Activated CD8-positive, alpha-beta T cell treated with anti-CD3 and anti-CD28 coated beads for 36 hours (primary cell): Measurements from ENCODE around the gene ZNF41. TPM values are rescaled to one million over a fixed set of nuclear protein-coding genes. Genes with fewer than 3 reads are reported as not detected.

Experiments used
- ATAC-seq: fragments of 200-7000 bp; cut with Tn5 transposase; one replicate; pipeline ENCODE4 v1.10.0; 2021; ENCODE audit warnings: mild to moderate bottlenecking, moderate library complexity
- CTCF ChIA-PET: fragments of 350-600 bp; sonication (Branson Sonifier 250); formaldehyde crosslinking; loops from one replicate; lab custom pipeline; 2021; ENCODE audit warnings: antibody characterized with exemption; lab: Charles Lee
- POLR2A ChIA-PET: fragments of 350-600 bp; sonication (Branson Sonifier 250); formaldehyde crosslinking; loops from one replicate; lab custom pipeline; 2021; ENCODE audit warnings: antibody characterized with exemption; lab: Charles Lee
- DNase-seq: peaks from one replicate; pipeline ENCODE4 v3.0.0-alpha.2; 2020
- H3K27ac Mint-ChIP-seq: one replicate; pipeline ENCODE4 v1.8.0; 2021; ENCODE audit warnings: mild to moderate bottlenecking, mixed read lengths
- H3K27me3 Mint-ChIP-seq: one replicate; pipeline ENCODE4 v1.8.0; 2021; ENCODE audit warnings: mixed read lengths
- H3K36me3 Mint-ChIP-seq: one replicate; pipeline ENCODE4 v1.8.0; 2021; ENCODE audit warnings: low read depth, mixed read lengths
- H3K4me1 Mint-ChIP-seq: one replicate; pipeline ENCODE4 v1.8.0; 2021; ENCODE audit warnings: low read depth, mixed read lengths
- H3K4me3 Mint-ChIP-seq: one replicate; pipeline ENCODE4 v1.8.0; 2021; ENCODE audit warnings: mild to moderate bottlenecking, moderate library complexity, mixed read lengths
- H3K9me3 Mint-ChIP-seq: one replicate; pipeline ENCODE4 v1.8.0; 2021; ENCODE audit warnings: mixed read lengths
- CTCF ChIP-seq: fragments of 200-600 bp; IDR thresholded peaks from one replicate; pipeline ENCODE4 v1.8.0; 2022; ENCODE audit warnings: antibody characterized with exemption, mild to moderate bottlenecking
- intact Hi-C: fragments of 100-400 bp; cut with micrococcal nuclease; formaldehyde crosslinking; loops from one replicate; pipeline ENCODE4 v1.10.0; 2022
- total RNA-seq, 2 experiments: library from RNA; stranded (reverse); gene quantifications; one replicate each; pipeline ENCODE4 v1.2.3, GENCODE V29; 2021

Gene ZNF41
- total RNA-seq, 2 experiments from 2014 or later: 10.6 TPM

DNA sequence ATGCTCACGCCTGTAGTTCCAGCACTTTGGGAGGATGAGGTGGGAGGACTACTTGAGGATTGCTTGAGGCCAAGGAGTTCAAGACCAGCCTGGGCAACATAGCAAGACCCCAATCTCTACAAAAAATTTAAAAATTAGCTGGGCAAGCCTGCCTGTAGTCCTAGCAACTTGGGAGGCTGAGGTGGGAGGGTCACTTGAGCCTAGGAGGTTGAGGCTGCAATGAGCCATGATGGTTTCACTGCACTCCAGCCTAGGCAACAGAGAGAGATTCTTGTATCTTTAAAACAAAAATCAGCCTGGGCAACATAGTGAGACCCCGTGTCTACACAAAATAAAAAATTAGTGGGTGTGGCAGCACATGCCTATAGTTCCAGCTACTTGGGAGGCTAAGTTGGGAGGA is 1.9 kb downstream of the ZNF41 start:
- peaks cover 31% of the 10 kb centered on the region for H3K4me1 Mint-ChIP-seq
- CTCF ChIA-PET: interaction anchor here (0.6 kb wide), 1 partner anchor 342 kb away, joined by 4 read pairs; no protein-coding TSS in a partner anchor
- POLR2A ChIA-PET: no interaction called here

GRCh38 chrX:47480576-47480975 is 2.4 kb downstream of the ZNF41 start:
- Mint-ChIP-seq H3K27me3 (no peaks in the 10 kb centered on the region), H3K36me3 (peaks cover 15% of the 10 kb centered on the region), H3K9me3 (no peaks in the 10 kb centered on the region), H3K27ac (no peak overlapping the region), H3K4me1 (peaks cover 35% of the 10 kb centered on the region), H3K4me3 (peak overlapping the region; percentile 98)
- ChIA-PET POLR2A (no interaction called here), CTCF (no interaction called here)
- no peak for DNase-seq
- intact Hi-C loops: no loop called here
- no peak for ATAC-seq
- TF ChIP-seq CTCF: no peak

More for the DNA sequence above, 1.9 kb downstream of the ZNF41 start:
- peak overlapping the region; percentile 98 for H3K4me3 Mint-ChIP-seq
- intact Hi-C loops: no loop called here
- no peak for TF ChIP-seq CTCF
- ATAC-seq: no peak
- H3K27me3 Mint-ChIP-seq: no peaks in the 10 kb centered on the region
- DNase-seq: no peak
- H3K27ac Mint-ChIP-seq: peak overlapping the region; percentile 34
- H3K36me3 Mint-ChIP-seq: peaks cover 13% of the 10 kb centered on the region
- H3K9me3 Mint-ChIP-seq: no peaks in the 10 kb centered on the region

- Mint-ChIP-seq H3K27ac (no peak overlapping the region), H3K36me3 (peaks cover 13% of the 10 kb centered on the region), H3K27me3 (no peaks in the 10 kb centered on the region), H3K4me1 (peaks cover 18% of the 10 kb centered on the region), H3K9me3 (no peaks in the 10 kb centered on the region), H3K4me3 (no peak overlapping the region)
- CTCF ChIA-PET: no interaction called here
- POLR2A ChIA-PET: no interaction called here
- ATAC-seq (no peak), DNase-seq (no peak)
- TF ChIP-seq CTCF: no peak
- intact Hi-C loops: no loop called here
Observed at GRCh38 chrX:47475476-47475875, 7.5 kb downstream of the ZNF41 start.

- Mint-ChIP-seq H3K36me3 (peaks cover 21% of the 10 kb centered on the region), H3K9me3 (peaks cover 3% of the 10 kb centered on the region), H3K27ac (no peak overlapping the region), H3K4me3 (no peak overlapping the region), H3K27me3 (no peaks in the 10 kb centered on the region), H3K4me1 (peaks cover 3% of the 10 kb centered on the region)
- TF ChIP-seq CTCF: no peak
- ChIA-PET CTCF (no interaction called here), POLR2A (no interaction called here)
- intact Hi-C loops: no loop called here
- DNase-seq (no peak), ATAC-seq (no peak)
Observed at GRCh38 chrX:47467106-47467505, 15.9 kb downstream of the ZNF41 start.

DNA sequence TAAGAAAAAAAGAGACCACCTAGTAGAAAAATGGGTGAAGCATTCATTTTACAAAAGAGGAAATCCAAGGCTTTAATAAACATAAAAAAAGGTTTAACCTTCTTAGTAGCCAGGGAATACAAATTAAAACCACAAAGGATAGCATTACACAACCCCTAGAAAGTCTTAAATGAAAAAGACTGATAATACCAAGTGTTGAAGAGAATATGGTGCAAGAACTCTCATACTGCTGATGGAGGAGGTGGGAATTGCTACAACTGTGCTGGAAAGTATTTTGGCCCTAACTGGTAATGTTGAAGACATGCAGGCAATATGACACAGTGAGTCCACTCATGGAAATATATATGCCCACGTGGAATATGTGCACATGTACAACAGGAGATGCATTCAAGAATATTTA is 22.5 kb downstream of the ZNF41 start:
- Mint-ChIP-seq H3K4me3 (no peak overlapping the region), H3K27me3 (no peaks in the 10 kb centered on the region), H3K4me1 (peaks cover 2% of the 10 kb centered on the region), H3K9me3 (peaks cover 4% of the 10 kb centered on the region), H3K27ac (no peak overlapping the region), H3K36me3 (peaks cover 32% of the 10 kb centered on the region)
- no peak for ATAC-seq
- ChIA-PET POLR2A (interaction anchor here (0.6 to 0.7 kb wide), 2 partner anchors 92 to 143 kb away, joined by 3 read pairs; no protein-coding TSS in a partner anchor), CTCF (no interaction called here)
- intact Hi-C loops: no loop called here
- TF ChIP-seq CTCF: no peak
- no peak for DNase-seq
